Superior temporal gyrus (tissue), 1 donor: ENCODE results near the gene GRIA3.
A peak's percentile ranks its signal among the peaks of the same experiment; 100 is the strongest.

Source experiments
- DNase-seq: peaks from one replicate; pipeline ENCODE4 v3.0.0-alpha.2; 2016; ENCODE audit errors: extremely low spot score

The GRIA3 gene

DNA sequence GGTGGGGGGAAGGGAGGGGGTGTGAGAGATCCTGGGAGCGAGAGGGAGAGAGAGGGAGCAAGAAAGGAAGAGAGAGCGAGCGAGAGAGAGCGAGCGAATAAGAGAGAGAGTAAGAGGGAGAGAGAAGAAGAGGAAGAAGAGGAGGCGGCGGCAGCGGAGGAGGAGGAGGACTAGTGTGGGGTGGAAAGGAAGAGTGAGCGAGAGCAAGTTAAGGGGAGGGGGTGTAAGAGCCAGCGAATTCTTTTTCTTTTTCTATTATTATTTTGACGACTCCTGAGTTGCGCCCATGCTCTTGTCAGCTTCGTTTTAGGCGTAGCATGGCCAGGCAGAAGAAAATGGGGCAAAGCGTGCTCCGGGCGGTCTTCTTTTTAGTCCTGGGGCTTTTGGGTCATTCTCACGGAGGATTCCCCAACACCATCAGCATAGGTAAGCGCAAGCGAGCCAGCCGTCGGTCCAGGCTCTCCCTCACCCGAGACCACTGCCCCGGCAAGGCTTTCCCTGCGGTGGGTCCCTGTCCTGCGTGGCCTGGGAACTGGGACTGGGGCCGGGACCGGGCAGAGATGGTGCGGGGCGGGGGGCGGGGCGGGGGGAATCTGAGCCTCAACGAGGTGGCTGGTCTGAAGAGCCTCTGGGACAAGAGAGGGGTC lies at the start of gene GRIA3:
Gene GRIA3, plus strand, starts transcription at position 60 of the 647 bp plus-strand sequence. Its CDS starts 258 bp downstream, at position 318.
- DNase-seq: peak; percentile 28

DNA sequence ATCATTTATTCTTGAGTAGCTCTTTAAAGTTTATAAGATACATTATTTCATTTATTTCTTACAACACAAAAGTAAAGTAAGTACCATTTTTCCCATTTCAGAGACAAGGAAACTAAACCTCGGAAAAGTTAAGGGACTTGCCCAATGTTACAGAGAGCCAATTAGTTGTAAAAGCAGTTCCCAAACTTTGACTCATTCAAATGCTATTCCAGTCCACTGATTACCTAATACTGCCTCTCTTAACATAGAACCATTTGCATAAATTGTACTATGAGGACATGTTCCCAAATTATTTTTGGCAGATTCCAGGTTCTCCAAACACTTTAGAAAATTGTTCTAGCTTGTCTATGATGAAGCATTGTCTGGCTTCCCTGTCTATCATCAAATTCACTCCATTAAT lies 45.6 kb upstream of the GRIA3 start:
- DNase-seq: peak; percentile 8

DNA sequence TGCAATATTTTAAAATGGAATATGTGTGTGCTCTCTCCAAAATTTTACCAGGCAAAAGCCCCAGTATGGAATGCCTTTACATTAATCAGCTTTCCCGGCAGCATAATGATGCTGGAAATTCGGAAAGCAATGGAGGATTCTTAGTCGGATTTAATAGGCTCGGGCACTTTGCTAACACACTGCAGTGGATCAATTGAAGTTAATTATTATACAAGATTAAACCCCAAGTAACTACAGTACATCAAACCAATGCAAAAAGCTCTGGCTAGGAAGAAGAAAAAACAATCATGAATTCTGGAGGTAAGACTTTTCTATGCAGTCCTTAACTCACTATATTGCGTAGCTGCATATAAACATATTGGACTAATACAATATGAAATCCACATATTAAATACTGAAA lies 43.6 kb upstream of the GRIA3 start:
- no peak for DNase-seq

- no peak for DNase-seq
Measured at GRCh38 chrX:123140904-123141303, 43.2 kb upstream of the GRIA3 start.

- DNase-seq: no peak
Measured at GRCh38 chrX:123153846-123154335, 30.2 kb upstream of the GRIA3 start.

GRCh38 chrX:123155327-123155726 lies 28.8 kb upstream of the GRIA3 start:
- DNase-seq: no peak

DNA sequence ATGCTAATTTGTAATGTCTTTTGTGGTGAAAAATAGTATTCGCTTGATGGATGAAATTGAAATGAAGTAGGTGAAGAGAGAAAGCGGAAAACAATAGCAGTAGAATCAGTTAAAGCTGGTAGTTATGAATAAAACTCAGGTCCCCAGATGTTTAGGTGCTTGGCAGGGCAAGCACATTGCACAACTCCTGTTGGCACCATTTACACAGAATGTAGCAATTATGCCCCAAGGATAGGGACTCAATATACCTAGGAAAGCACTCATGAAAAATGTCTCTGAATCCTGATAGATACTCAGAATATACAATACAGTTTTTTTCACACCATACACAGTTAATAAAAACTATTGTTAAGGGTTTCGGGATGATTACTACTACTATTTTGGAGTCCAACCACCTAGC lies 26.5 kb upstream of the GRIA3 start:
- no peak for DNase-seq

- no peak for DNase-seq
Measured at GRCh38 chrX:123159403-123159802, 24.7 kb upstream of the GRIA3 start.

DNA sequence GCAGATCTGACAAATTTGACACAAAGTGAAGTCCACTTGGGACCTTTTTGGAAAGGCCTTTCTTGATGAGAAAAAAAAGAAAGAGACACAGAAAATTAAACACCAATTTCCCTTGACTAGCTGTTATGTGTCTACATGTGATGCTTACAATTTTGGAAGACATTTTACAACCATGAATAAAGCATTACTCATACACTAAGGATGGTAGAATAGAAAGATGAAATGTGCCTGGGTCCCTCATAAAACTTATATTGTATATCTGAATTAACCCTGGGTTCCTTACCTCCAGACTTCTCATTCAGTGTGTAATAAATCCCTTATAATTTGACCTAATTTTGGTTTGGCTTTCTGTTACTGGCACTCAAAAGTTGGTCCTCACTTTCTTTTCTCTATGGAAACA lies 16.5 kb upstream of the GRIA3 start:
- no peak for DNase-seq

DNA sequence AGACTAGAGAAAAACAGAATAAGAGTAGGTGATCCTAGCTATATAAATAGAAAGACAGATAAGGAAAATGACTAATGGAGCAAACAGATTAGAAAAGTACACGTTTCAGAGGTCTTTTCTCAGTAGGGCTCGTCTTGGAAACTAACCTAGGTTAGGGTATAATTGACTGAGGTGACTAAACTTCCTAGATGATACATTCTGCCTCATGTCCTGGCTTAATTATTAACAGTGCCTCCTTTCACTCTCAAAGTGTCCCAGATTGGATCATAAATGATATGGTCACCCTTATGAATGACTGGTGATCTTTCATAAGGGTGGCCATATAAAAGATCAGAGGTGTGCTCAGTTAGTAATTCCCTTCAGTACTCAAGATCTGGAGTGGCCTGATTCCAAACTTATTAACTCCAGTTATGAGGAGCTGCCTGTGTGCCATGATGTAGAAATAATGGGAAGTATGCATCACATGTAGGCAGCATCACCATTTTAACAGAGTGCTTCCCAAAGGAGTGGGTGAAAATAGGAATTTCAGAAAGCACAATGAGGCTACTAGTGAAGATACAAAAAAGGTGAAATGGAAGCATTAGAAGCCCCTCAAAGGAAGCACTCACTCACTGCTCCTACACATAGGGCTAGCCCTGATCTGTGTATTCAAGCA lies 14.7 kb upstream of the GRIA3 start:
- no peak for DNase-seq

DNA sequence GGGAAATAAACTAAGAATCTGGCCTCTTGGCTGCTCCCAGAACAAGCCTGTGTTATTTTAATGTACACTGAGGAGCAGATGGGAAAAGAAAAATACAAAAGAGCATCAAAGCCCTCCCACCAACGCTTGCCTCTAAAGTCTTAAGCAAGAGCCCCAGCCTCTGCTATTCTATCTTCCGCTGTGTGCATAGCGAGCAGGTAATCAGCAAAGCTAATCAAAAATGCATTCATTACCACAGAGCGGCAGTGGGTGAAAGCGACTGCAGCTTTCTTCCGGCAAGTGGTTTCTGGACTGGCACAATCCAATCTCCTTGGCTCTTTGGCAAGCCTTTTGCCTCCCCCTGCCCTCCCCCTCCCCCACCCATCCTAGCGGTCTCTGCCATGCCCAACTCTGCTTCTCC lies 13.5 kb upstream of the GRIA3 start:
- no peak for DNase-seq

DNA sequence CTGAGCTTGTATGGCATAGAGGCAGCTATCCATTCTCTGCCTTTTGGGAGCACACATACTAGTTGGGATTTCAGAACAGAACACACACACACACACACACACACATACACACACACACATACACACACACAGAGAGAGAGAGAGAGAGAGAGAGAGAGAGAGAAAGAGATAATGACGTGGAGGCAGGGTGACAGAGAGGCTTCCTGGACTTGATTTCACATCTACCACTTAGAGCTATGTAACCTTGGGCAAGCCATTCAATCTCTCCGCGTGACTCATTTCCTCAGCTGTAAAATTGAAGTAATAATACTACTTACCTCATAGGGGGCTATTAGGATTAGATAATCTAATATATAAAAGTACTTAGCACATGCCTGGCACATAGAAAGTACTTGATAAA lies 12.3 kb upstream of the GRIA3 start:
- no peak for DNase-seq

- no peak for DNase-seq
Measured at GRCh38 chrX:123172869-123173268, 11.2 kb upstream of the GRIA3 start.

DNA sequence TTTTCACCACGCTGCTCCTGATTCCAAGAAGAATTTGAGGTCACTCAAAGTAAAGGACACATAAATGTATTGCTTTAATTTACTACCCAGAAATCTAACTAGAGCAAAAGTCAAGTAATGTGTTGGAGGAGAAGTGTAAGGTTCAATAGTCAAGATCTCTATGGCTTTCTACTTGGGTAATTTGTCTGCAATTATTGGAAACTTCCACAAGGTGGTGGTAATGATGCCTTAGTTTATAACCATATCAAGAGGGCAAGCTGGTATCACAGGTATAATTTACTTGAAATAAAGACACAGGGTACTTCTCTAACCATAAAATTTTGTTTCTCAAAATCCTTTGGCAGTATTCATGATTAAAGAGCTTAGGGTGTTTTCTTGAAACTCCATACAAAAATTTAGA lies 10.2 kb upstream of the GRIA3 start:
- DNase-seq: no peak

- no peak for DNase-seq
Measured at GRCh38 chrX:123175366-123176122, 8.5 kb upstream of the GRIA3 start.

DNA sequence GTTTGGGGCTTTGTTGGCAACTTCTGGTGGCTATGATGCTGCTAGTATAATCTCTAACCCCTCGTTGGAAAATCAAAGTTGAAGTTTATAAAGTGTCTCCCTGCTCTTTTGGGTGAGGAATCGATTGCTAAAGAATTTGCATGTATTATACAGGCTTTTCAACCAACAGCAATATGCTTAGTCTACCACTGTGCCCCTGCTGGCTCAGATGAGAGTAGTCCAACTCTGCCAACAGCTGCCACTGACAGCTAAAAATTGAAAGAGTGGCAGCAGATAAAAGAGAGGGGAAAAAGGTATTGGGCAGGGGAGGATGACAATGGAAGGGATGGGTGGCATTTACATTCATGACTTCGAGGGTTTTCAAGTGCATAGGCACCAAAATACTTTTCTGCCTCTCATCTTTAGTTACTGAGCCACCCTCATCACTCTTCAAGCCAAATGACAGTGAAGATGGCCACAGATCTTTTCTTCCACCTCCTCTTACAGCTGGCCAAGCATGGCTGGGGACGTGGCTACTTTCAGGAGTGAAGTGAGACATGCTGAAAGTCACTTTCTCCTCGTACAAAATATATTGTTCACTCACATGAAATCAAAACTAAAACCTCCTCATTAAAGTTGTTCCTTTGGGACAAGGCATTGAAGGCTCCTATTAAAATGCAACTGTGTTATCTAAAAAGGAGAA lies 2.7 kb upstream of the GRIA3 start:
- DNase-seq: no peak

DNA sequence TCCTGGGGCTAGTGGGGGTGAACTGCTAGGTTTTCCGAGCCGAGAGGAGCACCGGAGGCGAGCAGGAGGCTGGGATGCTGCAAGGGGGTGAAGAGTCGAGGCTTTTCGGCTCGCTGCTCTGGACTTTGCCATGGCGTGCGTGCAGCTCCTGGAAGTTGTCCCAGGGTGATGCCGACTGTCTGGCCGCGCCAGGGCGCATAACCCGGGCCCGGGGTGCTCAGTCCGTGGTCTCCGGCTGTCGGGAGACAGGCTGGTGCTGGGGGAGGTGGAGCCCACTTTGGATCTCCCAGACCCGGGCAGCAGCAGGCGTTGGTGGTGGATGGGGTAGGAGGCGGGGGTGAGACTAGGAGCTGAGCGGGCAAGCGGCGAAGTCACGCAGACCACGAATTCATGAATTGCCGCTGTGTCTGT lies 793 bp downstream of the GRIA3 start:
- no peak for DNase-seq

DNA sequence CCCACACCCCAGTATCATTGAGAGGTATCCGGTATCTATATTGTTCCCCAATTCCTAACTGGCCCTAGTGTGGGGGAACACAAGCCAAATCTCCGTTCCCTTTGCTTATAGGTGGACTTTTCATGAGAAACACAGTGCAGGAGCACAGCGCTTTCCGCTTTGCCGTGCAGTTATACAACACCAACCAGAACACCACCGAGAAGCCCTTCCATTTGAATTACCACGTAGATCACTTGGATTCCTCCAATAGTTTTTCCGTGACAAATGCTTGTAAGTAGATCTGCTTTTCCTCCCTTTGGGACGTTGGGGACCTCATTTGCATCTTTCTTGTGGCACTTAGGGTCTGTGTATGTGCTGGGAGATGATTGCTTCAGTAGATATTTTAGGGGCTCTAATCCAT lies 1.6 kb downstream of the GRIA3 start:
- DNase-seq: peak; percentile 35

DNA sequence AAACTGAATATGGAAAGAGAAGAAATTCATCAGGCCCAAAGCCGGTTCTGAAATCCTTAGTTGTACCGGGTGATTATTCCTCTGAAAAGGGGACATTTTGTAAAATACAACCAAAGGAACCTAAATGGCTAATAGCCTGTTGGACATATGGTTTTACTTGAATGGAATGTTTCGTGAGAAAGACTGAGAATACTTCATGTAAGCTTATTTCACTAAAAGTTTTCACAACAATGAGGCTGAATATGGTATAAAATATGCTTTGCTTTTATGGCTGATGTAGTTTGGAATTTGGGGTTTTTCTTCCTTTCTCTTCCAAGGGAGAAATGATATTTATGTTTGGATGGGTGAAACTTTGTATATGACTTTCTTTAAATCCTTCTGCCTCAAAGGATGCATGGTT lies 2.7 kb downstream of the GRIA3 start:
- DNase-seq: no peak

DNA sequence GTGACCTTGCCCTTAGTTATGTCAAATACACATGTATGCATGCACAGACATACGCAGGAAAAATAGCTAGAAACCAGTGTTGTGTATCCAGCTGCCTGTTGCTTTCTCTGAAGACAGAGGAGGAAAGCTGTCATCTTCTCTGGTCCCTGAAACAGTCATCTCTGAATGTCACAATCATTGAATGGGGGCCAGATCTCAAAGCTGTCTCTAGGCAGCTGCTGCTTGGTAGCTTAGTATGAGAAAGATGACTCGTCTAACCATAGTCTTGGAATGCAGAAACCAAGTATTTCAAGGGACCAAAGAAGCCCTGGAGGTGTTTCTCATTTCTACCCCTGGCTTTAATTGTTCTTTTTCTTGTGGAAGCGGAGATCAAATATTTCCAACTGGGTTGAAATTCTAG lies 4.0 kb downstream of the GRIA3 start:
- DNase-seq: peak; percentile 50

DNA sequence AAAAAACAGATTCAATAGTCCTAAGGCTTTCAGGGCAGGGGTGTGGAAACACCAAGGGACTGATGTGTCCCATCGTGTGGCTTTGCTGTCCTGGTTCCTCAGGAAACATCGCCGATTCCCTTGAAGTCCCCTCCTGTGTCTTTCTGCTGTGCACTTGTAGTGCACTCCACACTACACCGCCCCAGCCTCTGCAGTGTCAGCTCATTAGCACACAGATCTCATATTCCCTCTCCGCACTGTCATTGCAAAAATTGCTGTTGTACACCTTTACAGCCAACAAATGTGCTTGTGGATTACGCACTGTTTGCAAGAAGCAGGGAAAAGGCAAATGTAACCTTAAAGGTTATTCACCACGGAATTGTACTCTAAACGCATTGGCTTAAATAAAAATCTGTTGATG lies 5.3 kb downstream of the GRIA3 start:
- no peak for DNase-seq

DNA sequence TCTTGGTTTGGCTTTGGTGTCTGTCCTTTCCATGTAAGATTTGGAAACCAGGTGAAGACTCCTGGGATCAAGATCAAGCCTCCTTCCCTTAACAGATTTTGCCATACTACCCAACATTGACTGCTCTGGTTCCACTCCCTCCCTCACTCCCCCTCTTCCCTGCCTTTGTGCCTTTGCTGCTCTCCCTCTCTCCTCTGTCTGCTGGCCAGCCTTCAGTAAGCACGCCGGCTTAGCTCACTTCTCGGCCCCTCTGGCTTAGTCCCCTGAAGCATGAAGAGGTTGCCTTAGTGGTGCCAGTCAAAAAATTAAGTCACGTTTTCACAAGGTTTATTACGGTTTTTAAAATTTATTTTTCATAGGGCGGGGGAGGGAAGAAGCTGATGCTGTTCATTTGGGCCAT lies 6.0 kb downstream of the GRIA3 start:
- no peak for DNase-seq
